GM12865 (cell line): ENCODE data around the gene VSIG10.
A peak's percentile ranks its signal among the peaks of the same experiment; 100 is the strongest.

Source experiments
- DNase-seq: peaks from one replicate; pipeline ENCODE4 v3.0.0; 2010; ENCODE audit warnings: low read depth
- H3K4me3 ChIP-seq: 2 replicates; pipeline ENCODE4 v1.5.1; 2011; ENCODE audit warnings: mild to moderate bottlenecking, low read depth, low read length, control low read depth
- CTCF ChIP-seq: IDR thresholded peaks from 2 replicates; pipeline ENCODE4 v1.5.1; 2011; ENCODE audit warnings: low read length, control low read depth, low read depth, inconsistent platforms; ENCODE audit not compliant: insufficient read depth; ENCODE audit errors: missing control alignments

The VSIG10 gene

GRCh38 chr12:118109088-118109487 is 5.3 kb upstream of the VSIG10 start:
- H3K4me3 ChIP-seq, result no peak overlapping the region
- no peak for DNase-seq
- TF ChIP-seq CTCF, result no peak

- DNase-seq, result no peak
- H3K4me3 ChIP-seq, result no peak overlapping the region
- no peak for TF ChIP-seq CTCF
Observed at GRCh38 chr12:118107694-118108093, 3.9 kb upstream of the VSIG10 start.

- no peak overlapping the region for H3K4me3 ChIP-seq
- no peak for TF ChIP-seq CTCF
- DNase-seq, result no peak
Observed at GRCh38 chr12:118107011-118107410, 3.2 kb upstream of the VSIG10 start.

GRCh38 chr12:118103201-118103600 is 610 bp downstream of the VSIG10 start:
- peak; percentile 29 for DNase-seq
- peak overlapping the region; percentile 84 for H3K4me3 ChIP-seq

GRCh38 chr12:118102609-118103008 is 1.2 kb downstream of the VSIG10 start:
- TF ChIP-seq CTCF, result no peak
- peak overlapping the region; percentile 84; the same call in 1 of the 2 replicates for H3K4me3 ChIP-seq
- DNase-seq, result no peak

More at GRCh38 chr12:118103201-118103600, 610 bp downstream of the VSIG10 start:
- TF ChIP-seq CTCF, result no peak

- no peak for TF ChIP-seq CTCF
- no peak overlapping the region for H3K4me3 ChIP-seq
- no peak for DNase-seq
Observed at GRCh38 chr12:118102070-118102469, 1.7 kb downstream of the VSIG10 start.

GRCh38 chr12:118101051-118101450 is 2.8 kb downstream of the VSIG10 start:
- TF ChIP-seq CTCF, result no peak
- DNase-seq, result no peak
- no peak overlapping the region for H3K4me3 ChIP-seq
